Heart left ventricle (tissue), 13 donors: Measurements from ENCODE around the gene PTPRD.

ENCODE experiments used
- CTCF ChIP-seq, 12 donors: fragments of 200-600 bp; sonication (generic) in 4 of 12; IDR thresholded peaks; one replicate each; pipeline versions ENCODE4 v1.5.0 to v1.8.0; 2018 to 2022; ENCODE audit warnings: antibody characterized with exemption in 12 of 12, mild to moderate bottlenecking in 5 of 12
- POLR2A ChIP-seq, 2 donors: fragments of 450-650 bp; IDR thresholded peaks; one replicate each; pipeline ENCODE4 v1.6.1; 2017; ENCODE audit warnings: antibody characterized with exemption in 2 of 2, mild to moderate bottlenecking in 2 of 2, moderate library complexity in 2 of 2
- donor health status: ischemic (EF 13 %, LVEDD 7.1; RV severe dilation, severe dysfunction).
- donor health status: DM: no; HTN: yes; CAD: no.
- donor health status: DM: no; HTN: no; CAD: no.
- donor health status: ischemic (EF 25% LVEDD 6.9; RV normal size, moderate dysfunction).
- donor health status: ischemic (EF 25% LVEDD 5.7; RV mildly dilated, moderate dysfunction).
- donor health status: ischemic (EF 35%, LVEDD 5.7; RV mildly dilated, moderate dysfunction).
- donor health status: nonischemic (EF 11% LVEDD 7.7; RV severe dilation, severe dysfunction).
- donor health status: DM: yes; HTN: yes; CAD: no.
- donor health status: PGD.
- donor health status: ischemic (EF 29% LVEDD 5.4; RV normal size, mild dysfunction).
- donor health status: nonischemic (EF 23%, LVEDD 6.1; RV moderate dilation, normal function).

DNA sequence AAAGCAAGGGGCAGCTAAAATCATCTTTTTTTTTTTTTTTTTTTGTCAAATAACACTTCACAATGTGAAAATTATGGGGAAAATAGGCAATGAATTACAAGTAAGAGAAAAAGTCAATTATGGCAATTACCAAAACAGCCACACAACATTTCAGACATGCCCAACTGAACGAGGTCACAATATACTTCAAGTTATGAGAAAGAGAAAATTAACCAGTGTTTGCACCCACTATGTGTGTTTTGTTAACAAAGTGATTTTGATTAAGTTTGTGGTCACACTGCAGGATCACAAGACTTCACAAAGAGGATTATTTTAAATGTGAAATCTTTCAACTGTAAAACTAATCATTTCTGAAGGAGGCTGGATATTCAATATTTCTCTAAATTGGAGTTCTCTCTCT lies 1780.4 kb downstream of the PTPRD start:
- TF ChIP-seq CTCF (IDR thresholded peaks at IDR 0.05) (no peak), POLR2A (IDR thresholded peaks at IDR 0.05) (no peak)
